ENCODE measurements around the gene PRKN.

GRCh38 chr6:162085561-162085960 lies 642.0 kb downstream of the PRKN start:
- TF ChIP-seq CTCF (IDR thresholded peaks at IDR 0.05) = no peak
- no peak for TF ChIP-seq EZH2phosphoT487 (IDR thresholded peaks at IDR 0.05)

Measured in neural progenitor cell (in vitro differentiated cells).